Right lobe of liver (tissue), 6 donors: ENCODE results near the gene S100A16. TPM values are rescaled to one million over a fixed set of nuclear protein-coding genes. Genes with fewer than 3 reads are reported as not detected.

ENCODE experiments used
- ATAC-seq, 4 donors: fragments of 200-7000 bp; cut with Tn5 transposase; one replicate each; pipeline ENCODE4 v1.9.1; 2020; ENCODE audit warnings: mild to moderate bottlenecking in 4 of 4, moderate library complexity in 4 of 4
- DNase-seq, 3 donors: peaks; one replicate each; pipeline ENCODE4 v3.0.0-alpha.2; 2020
- H3K27ac ChIP-seq, 3 donors: fragments of 200-600 bp; one replicate each; pipeline ENCODE4 v1.8.0; 2022
- H3K27me3 ChIP-seq, 2 donors: fragments of 200-600 bp; one replicate each; pipeline ENCODE4 v1.8.0; 2022
- H3K36me3 ChIP-seq, 4 donors: fragments of 200-600 bp; sonication (generic) in 1 of 4; one replicate each; pipeline versions ENCODE4 v1.5.1 to v1.8.0; 2017 to 2022; ENCODE audit warnings: control low read depth in 1 of 4
- H3K4me1 ChIP-seq, 4 donors: fragments of 200-600 bp; sonication (generic) in 1 of 4; one replicate each; pipeline versions ENCODE4 v1.5.1 to v1.8.0; 2017 to 2022; ENCODE audit warnings: control low read depth in 1 of 4
- H3K4me3 ChIP-seq, 3 donors: fragments of 200-600 bp; one replicate each; pipeline ENCODE4 v1.8.0; 2022
- H3K9me3 ChIP-seq, 4 donors: fragments of 200-600 bp; sonication (generic) in 1 of 4; one replicate each; pipeline versions ENCODE4 v1.5.1 to v1.8.0; 2017 to 2022; ENCODE audit warnings: control low read depth in 1 of 4
- POLR2A ChIP-seq: fragments of 450-650 bp; IDR thresholded peaks from one replicate; pipeline ENCODE4 v1.6.1; 2017; ENCODE audit warnings: antibody characterized with exemption, mild to moderate bottlenecking
- WGBS: methylation state at CpG from one replicate; pipeline ENCODE4 v1.1.6; 2018; ENCODE audit warnings: low coverage, low lambda C conversion rate; ENCODE audit not compliant: insufficient coverage; ENCODE audit errors: missing lambda C conversion rate; 5-methylcytosine and 5-hydroxymethylcytosine counted together
- intact Hi-C, 2 donors: fragments of 100-400 bp; cut with DNase I; formaldehyde crosslinking; loops; one replicate each; pipeline versions ENCODE4 v1.11.2 to v1.14.1; 2022
- total RNA-seq, 6 experiments: library from RNA; depleted of rRNA in 2 of 6; stranded (reverse); fragments of >200 nt in 2 of 6; fragmentation: NEBNext Ultra II Directional in 3 of 6; extraction: Animal tissue kit (Norgen Biotek cat#: 25700) in 3 of 6; gene quantifications; one replicate each; pipeline versions ENCODE4 v1.1.0 to v1.2.4, GENCODE V29; 2016 to 2023
- TF ChIP-seq, protein P1 (sequence below), 4 donors: fragments of 200-600 bp in 3 of 4; fragments of 450-650 bp in 1 of 4; IDR thresholded peaks; one replicate each; pipeline versions ENCODE4 v1.5.1 to v1.8.0; 2016 to 2022; ENCODE audit warnings: antibody characterized with exemption in 4 of 4, mild to moderate bottlenecking in 2 of 4
- donor health status: DM: no; HTN: yes; CAD: no.
- donor health status: DM: no; HTN: no; CAD: no.
- donor health status: DM: no; HTN: no; CAD: no.
- donor health status: DM: no; HTN: yes; CAD: no.
- donor health status: DM: no; HTN: yes; CAD: no.

Gene S100A16
- total RNA-seq, 6 experiments from 2014 or later = 55.9 to 151 (median 71.8) TPM

DNA sequence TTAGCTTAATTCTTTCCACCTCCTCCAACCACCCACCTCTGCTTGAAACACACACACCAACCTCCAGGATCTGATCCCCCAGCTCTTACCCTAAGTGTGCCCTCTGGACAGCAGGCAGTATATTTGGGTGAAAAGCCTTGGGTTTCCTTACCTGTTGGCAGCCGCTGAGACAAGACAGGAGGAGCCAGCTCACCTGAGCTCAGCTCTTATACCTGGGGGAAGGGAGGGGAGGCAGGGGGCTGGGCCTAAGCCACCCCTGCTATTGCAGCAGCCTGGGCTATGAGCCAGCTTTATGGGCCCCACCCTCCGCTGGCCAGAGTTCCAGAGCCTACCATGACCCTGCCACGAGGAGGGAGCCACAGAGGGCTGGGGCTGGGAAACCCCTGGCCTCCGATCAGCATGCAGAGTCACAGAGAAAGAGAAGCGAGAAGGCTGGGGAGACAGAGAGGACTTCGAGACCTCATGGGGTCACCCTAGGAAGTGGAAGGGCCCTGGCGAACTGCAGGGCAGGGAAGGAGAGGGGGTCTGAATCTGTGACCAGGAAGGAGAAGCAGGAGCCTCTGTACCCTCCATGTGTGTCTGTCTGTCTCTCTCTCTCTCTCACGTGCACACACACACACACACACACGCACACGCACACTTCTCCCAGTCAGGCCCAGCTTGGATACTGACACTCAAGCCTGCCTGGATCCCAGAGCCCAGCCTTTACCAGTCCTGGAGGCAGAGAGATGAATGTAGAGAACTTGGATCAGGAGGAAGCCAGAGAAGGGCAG lies 3.4 kb upstream of the S100A16 start, which contains the start of gene S100A14:
S100A14 (minus strand) TSS at position 182 of the 773 bp plus-strand sequence. CDS start 467 bp downstream, outside the sequence.
- TF ChIP-seq, protein P1, sequence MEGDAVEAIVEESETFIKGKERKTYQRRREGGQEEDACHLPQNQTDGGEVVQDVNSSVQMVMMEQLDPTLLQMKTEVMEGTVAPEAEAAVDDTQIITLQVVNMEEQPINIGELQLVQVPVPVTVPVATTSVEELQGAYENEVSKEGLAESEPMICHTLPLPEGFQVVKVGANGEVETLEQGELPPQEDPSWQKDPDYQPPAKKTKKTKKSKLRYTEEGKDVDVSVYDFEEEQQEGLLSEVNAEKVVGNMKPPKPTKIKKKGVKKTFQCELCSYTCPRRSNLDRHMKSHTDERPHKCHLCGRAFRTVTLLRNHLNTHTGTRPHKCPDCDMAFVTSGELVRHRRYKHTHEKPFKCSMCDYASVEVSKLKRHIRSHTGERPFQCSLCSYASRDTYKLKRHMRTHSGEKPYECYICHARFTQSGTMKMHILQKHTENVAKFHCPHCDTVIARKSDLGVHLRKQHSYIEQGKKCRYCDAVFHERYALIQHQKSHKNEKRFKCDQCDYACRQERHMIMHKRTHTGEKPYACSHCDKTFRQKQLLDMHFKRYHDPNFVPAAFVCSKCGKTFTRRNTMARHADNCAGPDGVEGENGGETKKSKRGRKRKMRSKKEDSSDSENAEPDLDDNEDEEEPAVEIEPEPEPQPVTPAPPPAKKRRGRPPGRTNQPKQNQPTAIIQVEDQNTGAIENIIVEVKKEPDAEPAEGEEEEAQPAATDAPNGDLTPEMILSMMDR (IDR thresholded peaks at IDR 0.05) = no peak
- TF ChIP-seq POLR2A = no peak
- Histone ChIP-seq H3K9me3 (no peaks in the 10 kb centered on the region), H3K36me3 (no peaks in the 10 kb centered on the region), H3K27ac (peak within 1 kb of the TSS; percentile 22 to 60 (median 58)), H3K4me3 (no peak within 1 kb of the TSS), H3K4me1 (peaks cover 0 to 27% (median 10%) of the 10 kb centered on the region in 4 donors), H3K27me3 (no peaks in the 10 kb centered on the region)
- ATAC-seq = peak; percentile 77 to 81 (median 79)
- intact Hi-C loops = no loop called here
- peak; percentile 88 to 91 (median 90) for DNase-seq
- 8% methylated on average over 2 of the region's 10 CpGs for WGBS

DNA sequence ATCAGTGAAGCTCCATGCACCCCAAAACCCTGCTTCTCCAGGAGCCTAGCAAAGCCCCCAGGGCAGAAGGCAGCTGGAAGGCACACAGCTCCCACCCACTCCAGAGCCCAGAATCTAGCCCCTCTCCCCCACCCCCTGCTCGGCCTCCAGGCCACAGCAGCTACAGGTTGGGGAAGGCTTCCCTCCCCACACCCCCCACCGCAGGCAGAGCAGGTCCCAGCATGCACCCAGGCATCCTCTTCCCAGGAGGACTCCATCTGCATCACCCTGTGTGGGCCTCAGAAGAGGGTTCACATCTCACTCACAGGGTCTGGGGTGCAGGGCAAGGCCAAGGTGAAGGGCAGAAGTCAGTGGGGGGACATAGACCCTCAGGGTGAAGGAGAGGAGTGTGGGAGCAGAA lies 2.5 kb upstream of the S100A16 start:
- no CpG with 5 or more reads among the region's 2 CpGs for WGBS
- H3K4me3 ChIP-seq = no peak overlapping the region
- ATAC-seq (no peak), DNase-seq (peak in 1 of 3 donors; percentile 48)
- H3K36me3 ChIP-seq = no peaks in the 10 kb centered on the region
- H3K27ac ChIP-seq = no peak overlapping the region
- H3K4me1 ChIP-seq = peaks cover 0 to 31% (median 14%) of the 10 kb centered on the region in 4 donors
- TF ChIP-seq, protein P1 (IDR thresholded peaks at IDR 0.05) = no peak
- no peak for TF ChIP-seq POLR2A
- intact Hi-C loops = no loop called here
- H3K9me3 ChIP-seq = no peaks in the 10 kb centered on the region
- no peaks in the 10 kb centered on the region for H3K27me3 ChIP-seq

DNA sequence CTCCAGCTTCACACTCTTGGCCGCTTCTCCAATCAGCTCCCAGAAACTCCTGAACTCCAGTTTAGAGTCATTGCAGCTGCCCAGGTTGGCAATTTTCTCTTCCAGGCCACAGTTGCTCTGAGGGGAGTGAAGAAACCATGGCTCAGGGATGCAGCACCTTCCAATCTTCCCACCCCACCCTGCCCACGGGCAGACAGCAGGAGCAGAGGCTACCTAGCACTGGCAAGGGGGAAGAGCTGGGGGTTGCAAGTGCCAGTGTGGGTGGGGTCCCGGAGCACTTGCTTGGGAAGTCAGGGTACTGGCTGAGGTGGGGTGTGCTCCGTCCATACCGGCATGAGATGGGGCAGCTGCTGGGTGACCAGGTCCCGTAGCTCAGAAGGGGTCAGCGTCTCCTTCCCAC lies 2.0 kb upstream of the S100A16 start:
- H3K9me3 ChIP-seq = no peaks in the 10 kb centered on the region
- intact Hi-C loops = no loop called here
- H3K36me3 ChIP-seq = no peaks in the 10 kb centered on the region
- DNase-seq (peak in 1 of 3 donors; percentile 29), ATAC-seq (no peak)
- no peaks in the 10 kb centered on the region for H3K27me3 ChIP-seq
- H3K4me3 ChIP-seq = no peak overlapping the region
- peaks cover 0 to 36% (median 16%) of the 10 kb centered on the region in 4 donors for H3K4me1 ChIP-seq
- no peak overlapping the region for H3K27ac ChIP-seq
- TF ChIP-seq, protein P1 (IDR thresholded peaks at IDR 0.05) = no peak
- no peak for TF ChIP-seq POLR2A
- 60% methylated on average over 1 of the region's 7 CpGs for WGBS

DNA sequence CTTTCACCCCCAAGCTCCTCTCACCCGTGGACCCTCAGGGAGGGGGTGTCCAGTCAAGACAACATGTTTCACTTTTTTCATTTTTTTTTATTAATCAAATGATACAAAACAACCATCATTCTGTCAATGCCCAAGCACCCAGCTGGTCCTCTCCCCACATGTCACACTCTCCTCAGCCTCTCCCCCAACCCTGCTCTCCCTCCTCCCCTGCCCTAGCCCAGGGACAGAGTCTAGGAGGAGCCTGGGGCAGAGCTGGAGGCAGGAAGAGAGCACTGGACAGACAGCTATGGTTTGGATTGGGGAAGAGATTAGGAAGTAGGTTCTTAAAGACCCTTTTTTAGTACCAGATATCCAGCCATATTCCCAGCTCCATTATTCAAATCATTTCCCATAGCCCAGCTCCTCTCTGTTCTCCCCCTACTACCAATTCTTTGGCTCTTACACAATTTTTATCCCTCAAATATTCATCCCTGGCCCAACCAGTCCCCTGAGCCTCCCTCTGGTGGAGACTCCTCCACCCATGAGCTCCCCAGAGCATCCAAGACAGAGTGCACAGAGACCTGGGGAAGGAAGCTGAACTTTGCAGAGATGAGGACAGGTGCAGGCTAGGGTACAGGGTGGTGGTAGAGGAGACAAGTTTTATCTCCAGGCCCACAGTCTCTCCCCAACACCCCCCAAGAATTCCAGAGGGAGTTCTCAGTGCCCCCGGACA lies 1.4 kb upstream of the S100A16 start:
- peaks cover 0 to 41% (median 19%) of the 10 kb centered on the region in 4 donors for H3K4me1 ChIP-seq
- peak in 1 of 3 donors; percentile 4 for DNase-seq
- no peak for ATAC-seq
- intact Hi-C loops = no loop called here
- 71% methylated on average over 1 of the region's 2 CpGs for WGBS
- H3K4me3 ChIP-seq = no peak overlapping the region
- no peak overlapping the region for H3K27ac ChIP-seq
- TF ChIP-seq, protein P1 (IDR thresholded peaks at IDR 0.05) = no peak
- no peak for TF ChIP-seq POLR2A
- H3K9me3 ChIP-seq = no peaks in the 10 kb centered on the region
- no peaks in the 10 kb centered on the region for H3K36me3 ChIP-seq
- no peaks in the 10 kb centered on the region for H3K27me3 ChIP-seq
